PC-9 (cell line): Measurements from ENCODE around the gene FAM120A. TPM values are rescaled to one million over a fixed set of nuclear protein-coding genes. Genes with fewer than 3 reads are reported as not detected.

Source experiments
- BruUV-seq: library from RNA; stranded (reverse); fragments of 400-500 nt; replicated peaks from 2 replicates; lab custom pipeline; 2021; lab: Mats Ljungman, UMichigan
- CTCF ChIA-PET: fragments of 300-600 bp; sonication (Branson Sonifier 250); formaldehyde crosslinking; loops from one replicate; lab custom pipeline; 2022; ENCODE audit warnings: antibody characterized with exemption; lab: Charles Lee
- POLR2A ChIA-PET: fragments of 300-600 bp; sonication (Branson Sonifier 250); formaldehyde crosslinking; loops from one replicate; lab custom pipeline; 2022; ENCODE audit warnings: antibody characterized with exemption; ENCODE audit not compliant: unreplicated experiment; lab: Charles Lee
- DNase-seq, 2 experiments: peaks; one replicate each; pipeline versions ENCODE4 v3.0.0 to v3.0.0-alpha.2; 2015 to 2022; ENCODE audit warnings: mixed read lengths in 1 of 2
- H2AFZ ChIP-seq: fragments of 200-600 bp; sonication (generic); 2 replicates; pipeline ENCODE4 v1.8.1; 2017; ENCODE audit warnings: antibody characterized with exemption
- H3F3A ChIP-seq: fragments of 200-600 bp; sonication (generic); 2 replicates; pipeline ENCODE4 v1.8.1; 2017; ENCODE audit warnings: antibody characterized with exemption, mild to moderate bottlenecking, low read depth; ENCODE audit not compliant: insufficient read depth
- H3K27ac ChIP-seq: fragments of 200-600 bp; sonication (generic); 2 replicates; pipeline ENCODE4 v1.6.1; 2016; ENCODE audit warnings: mixed run types
- H3K27me3 ChIP-seq: fragments of 200-600 bp; sonication (generic); 2 replicates; pipeline ENCODE4 v1.6.1; 2016; ENCODE audit warnings: low read depth, mixed run types; ENCODE audit not compliant: insufficient read depth
- H3K36me3 ChIP-seq: fragments of 200-600 bp; sonication (generic); 2 replicates; pipeline ENCODE4 v1.6.1; 2016; ENCODE audit warnings: low read depth, mixed run types
- H3K4me1 ChIP-seq: fragments of 200-600 bp; sonication (generic); replicated peaks from 2 replicates; pipeline ENCODE4 v1.6.1; 2016; ENCODE audit warnings: mixed run types; ENCODE audit not compliant: insufficient read depth
- H3K4me2 ChIP-seq: fragments of 200-600 bp; sonication (generic); 2 replicates; pipeline ENCODE4 v1.6.1; 2017; ENCODE audit warnings: mixed run types
- H3K4me3 ChIP-seq: fragments of 200-600 bp; sonication (generic); 2 replicates; pipeline ENCODE4 v1.6.1; 2016; ENCODE audit warnings: mixed run types
- H3K79me2 ChIP-seq: fragments of 200-600 bp; sonication (generic); 2 replicates; pipeline ENCODE4 v1.6.1; 2017; ENCODE audit warnings: low read depth, mixed run types
- H3K9me2 ChIP-seq: fragments of 200-600 bp; sonication (generic); 2 replicates; pipeline ENCODE4 v1.8.1; 2017; ENCODE audit warnings: mild to moderate bottlenecking; ENCODE audit not compliant: insufficient read depth
- H3K9me3 ChIP-seq: fragments of 200-600 bp; sonication (generic); 2 replicates; pipeline ENCODE4 v1.8.1; 2016; ENCODE audit warnings: low read depth; ENCODE audit not compliant: insufficient read depth
- H4K20me1 ChIP-seq: fragments of 200-600 bp; sonication (generic); 2 replicates; pipeline ENCODE4 v1.8.1; 2017; ENCODE audit not compliant: insufficient read depth
- EZH2 ChIP-seq: fragments of 200-600 bp; sonication (generic); IDR thresholded peaks from 2 replicates; pipeline ENCODE4 v1.8.0; 2017; ENCODE audit warnings: antibody characterized with exemption, low read depth
- intact Hi-C: fragments of 100-400 bp; cut with micrococcal nuclease; formaldehyde crosslinking; loops from one replicate; pipeline ENCODE4 v1.10.0; 2022; ENCODE audit not compliant: unreplicated experiment
- total RNA-seq: library from RNA; stranded (reverse); gene quantifications from 2 replicates; pipeline ENCODE4 v1.2.3, GENCODE V29; 2021
- TF ChIP-seq, protein P1 (sequence below): fragments of 200-600 bp; sonication (generic); conservative IDR thresholded peaks from 2 replicates; pipeline ENCODE4 v1.6.1; 2017; ENCODE audit warnings: mixed run types, antibody characterized with exemption, mild to moderate bottlenecking, moderate library complexity

FAM120A gene
- total RNA-seq, 1 experiment from 2014 or later: 171 TPM

DNA sequence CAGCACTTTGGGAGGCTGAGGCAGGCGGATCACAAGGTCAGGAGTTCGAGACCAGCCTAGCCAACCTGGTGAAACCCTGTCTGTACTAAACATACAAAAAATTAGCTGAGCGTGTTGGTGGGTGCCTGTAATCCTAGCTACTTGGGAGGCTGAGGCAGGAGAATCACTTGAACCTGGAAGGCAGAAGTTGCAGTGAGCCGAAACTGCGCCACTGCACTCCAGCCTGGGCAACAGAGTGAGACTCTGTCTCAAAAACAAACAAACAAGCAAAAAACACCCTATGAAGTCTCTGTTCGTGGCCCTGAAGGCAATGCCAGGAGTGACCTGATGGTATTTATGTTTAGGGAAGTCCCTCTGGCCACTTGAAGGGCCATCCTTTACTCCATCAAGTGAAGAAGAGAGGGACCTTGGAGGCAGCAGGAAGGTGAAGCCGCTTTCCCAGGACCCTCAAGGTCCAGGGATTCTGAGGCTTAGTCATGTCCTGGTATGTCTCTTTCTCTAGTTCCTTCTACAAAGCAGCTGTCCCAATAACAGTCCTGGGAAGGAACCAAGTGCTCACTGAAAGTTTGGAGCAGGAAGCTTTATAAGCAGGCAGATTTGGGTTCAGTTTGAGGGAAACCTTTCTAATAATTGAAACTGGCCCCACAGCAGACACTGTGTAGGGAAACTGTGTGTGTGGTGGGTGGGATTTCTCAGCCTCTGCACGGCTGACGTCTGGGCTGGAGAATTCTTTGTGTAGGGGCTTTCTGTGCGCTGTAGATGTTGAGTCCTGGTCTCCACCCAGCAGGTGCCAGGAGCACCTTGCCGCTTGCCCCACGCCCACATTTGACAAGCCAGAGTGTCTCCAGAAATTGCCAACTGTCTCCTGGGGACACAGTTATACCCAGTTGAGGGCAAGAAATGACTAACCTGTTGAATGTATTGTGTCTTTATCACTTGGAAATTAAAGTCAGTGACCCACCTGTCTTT is 137.4 kb downstream of the FAM120A start:
- no peaks in the 10 kb centered on the region for H3K36me3 ChIP-seq
- BruUV-seq: no TSS peak
- CTCF ChIA-PET: interaction anchor here (0.6 kb wide), 1 partner anchor 28 kb away, joined by 3 read pairs; no protein-coding TSS in a partner anchor
- H3K4me3 ChIP-seq: no peak overlapping the region
- no peaks in the 10 kb centered on the region for H3K9me2 ChIP-seq
- H2AFZ ChIP-seq: no peak overlapping the region
- no peak for DNase-seq
- no peaks in the 10 kb centered on the region for H3K4me1 ChIP-seq
- intact Hi-C loops: no loop called here
- POLR2A ChIA-PET: no interaction called here
- no peaks in the 10 kb centered on the region for H3K9me3 ChIP-seq
- no peaks in the 10 kb centered on the region for H3F3A ChIP-seq
- H3K4me2 ChIP-seq: no peak overlapping the region
- peaks cover 29% of the 10 kb centered on the region for H3K79me2 ChIP-seq
- H3K27me3 ChIP-seq: no peaks in the 10 kb centered on the region
- H3K27ac ChIP-seq: no peak overlapping the region
- TF ChIP-seq, protein P1, sequence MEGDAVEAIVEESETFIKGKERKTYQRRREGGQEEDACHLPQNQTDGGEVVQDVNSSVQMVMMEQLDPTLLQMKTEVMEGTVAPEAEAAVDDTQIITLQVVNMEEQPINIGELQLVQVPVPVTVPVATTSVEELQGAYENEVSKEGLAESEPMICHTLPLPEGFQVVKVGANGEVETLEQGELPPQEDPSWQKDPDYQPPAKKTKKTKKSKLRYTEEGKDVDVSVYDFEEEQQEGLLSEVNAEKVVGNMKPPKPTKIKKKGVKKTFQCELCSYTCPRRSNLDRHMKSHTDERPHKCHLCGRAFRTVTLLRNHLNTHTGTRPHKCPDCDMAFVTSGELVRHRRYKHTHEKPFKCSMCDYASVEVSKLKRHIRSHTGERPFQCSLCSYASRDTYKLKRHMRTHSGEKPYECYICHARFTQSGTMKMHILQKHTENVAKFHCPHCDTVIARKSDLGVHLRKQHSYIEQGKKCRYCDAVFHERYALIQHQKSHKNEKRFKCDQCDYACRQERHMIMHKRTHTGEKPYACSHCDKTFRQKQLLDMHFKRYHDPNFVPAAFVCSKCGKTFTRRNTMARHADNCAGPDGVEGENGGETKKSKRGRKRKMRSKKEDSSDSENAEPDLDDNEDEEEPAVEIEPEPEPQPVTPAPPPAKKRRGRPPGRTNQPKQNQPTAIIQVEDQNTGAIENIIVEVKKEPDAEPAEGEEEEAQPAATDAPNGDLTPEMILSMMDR: no peak
- no peak for TF ChIP-seq EZH2
- no peaks in the 10 kb centered on the region; the same call in none of the 2 replicates for H4K20me1 ChIP-seq

DNA sequence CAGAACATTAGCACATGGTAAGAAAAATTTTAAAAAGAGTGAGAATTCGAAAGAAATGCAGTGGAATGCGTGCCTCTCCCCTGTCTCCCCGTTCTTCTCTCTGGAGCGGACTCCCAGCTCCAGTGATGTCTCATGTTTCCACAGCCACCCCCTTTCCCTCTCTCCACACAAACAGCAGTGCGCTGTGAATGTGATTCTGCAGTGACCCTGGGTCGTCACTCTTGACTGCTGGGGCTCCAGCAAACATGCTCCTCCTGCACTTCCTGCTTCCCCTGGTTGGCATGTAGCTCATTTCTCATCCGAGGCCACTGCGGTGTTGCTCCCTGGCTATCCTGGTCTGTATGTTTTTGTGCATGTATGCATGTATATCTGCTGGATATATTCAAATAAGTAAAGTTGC is 138.2 kb downstream of the FAM120A start:
- POLR2A ChIA-PET: interaction anchor here (0.5 kb wide), 1 partner anchor 235 kb away, joined by 11 read pairs; no protein-coding TSS in a partner anchor
- intact Hi-C loops: no loop called here
- no peaks in the 10 kb centered on the region for H3K4me1 ChIP-seq
- H3K4me3 ChIP-seq: no peak overlapping the region
- H3K36me3 ChIP-seq: no peaks in the 10 kb centered on the region
- H3K27me3 ChIP-seq: no peaks in the 10 kb centered on the region
- no peaks in the 10 kb centered on the region; the same call in none of the 2 replicates for H4K20me1 ChIP-seq
- H3F3A ChIP-seq: no peaks in the 10 kb centered on the region
- no TSS peak for BruUV-seq
- TF ChIP-seq EZH2: no peak
- TF ChIP-seq, protein P1: no peak
- no peaks in the 10 kb centered on the region for H3K9me2 ChIP-seq
- peaks cover 22% of the 10 kb centered on the region for H3K79me2 ChIP-seq
- no peak for DNase-seq
- CTCF ChIA-PET: no interaction called here
- no peak overlapping the region for H3K27ac ChIP-seq
- H3K9me3 ChIP-seq: no peaks in the 10 kb centered on the region
- no peak overlapping the region for H3K4me2 ChIP-seq
- no peak overlapping the region for H2AFZ ChIP-seq

DNA sequence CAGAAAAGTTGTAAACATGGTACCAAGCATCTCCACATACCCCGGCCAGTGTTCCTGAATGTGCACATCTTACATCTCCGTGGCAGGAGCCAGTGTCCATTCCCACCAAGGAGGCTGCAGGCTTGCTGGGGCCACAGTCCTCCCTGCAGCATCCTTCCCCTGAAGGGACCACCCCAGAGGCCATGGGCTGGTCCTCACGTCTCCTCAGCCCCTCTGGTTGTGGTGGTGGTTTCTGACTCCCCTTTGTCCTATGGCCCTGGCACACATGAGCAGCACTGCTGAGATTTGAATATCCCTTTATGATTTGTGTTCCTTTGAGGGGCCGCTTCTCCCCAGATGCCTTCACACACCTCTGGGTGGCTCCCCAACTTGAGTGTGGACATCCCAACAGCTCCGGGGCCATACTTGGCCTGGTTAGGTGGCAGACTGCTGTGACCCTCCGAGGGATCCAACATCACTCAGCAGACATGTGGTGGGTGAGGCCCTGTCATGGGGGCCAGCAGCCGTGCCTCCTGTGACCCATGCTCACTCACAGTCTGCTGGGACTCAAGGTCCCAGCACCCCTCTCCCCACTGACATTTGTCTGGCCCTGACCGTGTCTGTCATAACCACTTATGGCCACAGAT is 139.2 kb downstream of the FAM120A start:
- ChIA-PET CTCF (no interaction called here), POLR2A (no interaction called here)
- H3K79me2 ChIP-seq: peaks cover 11% of the 10 kb centered on the region
- no peak for DNase-seq
- no peaks in the 10 kb centered on the region for H3K36me3 ChIP-seq
- no peaks in the 10 kb centered on the region for H3K9me2 ChIP-seq
- H3K4me1 ChIP-seq: no peaks in the 10 kb centered on the region
- H3K27me3 ChIP-seq: no peaks in the 10 kb centered on the region
- H3K4me2 ChIP-seq: no peak overlapping the region
- H2AFZ ChIP-seq: no peak overlapping the region
- intact Hi-C loops: no loop called here
- no peak for TF ChIP-seq EZH2
- TF ChIP-seq, protein P1: no peak
- no peaks in the 10 kb centered on the region; the same call in none of the 2 replicates for H4K20me1 ChIP-seq
- H3F3A ChIP-seq: no peaks in the 10 kb centered on the region
- BruUV-seq: no TSS peak
- H3K27ac ChIP-seq: no peak overlapping the region
- H3K4me3 ChIP-seq: no peak overlapping the region
- H3K9me3 ChIP-seq: no peaks in the 10 kb centered on the region
